Activated CD4-positive, alpha-beta T cell treated with anti-CD3 and anti-CD28 coated beads, Interleukin-2, amount 50 U/mL, for 4 hours (primary cell): ENCODE measurements around the gene CFLAR.

Source experiments
- DNase-seq, 2 experiments: peaks; one replicate each; pipeline ENCODE4 v3.0.0-alpha.2; 2020

The CFLAR gene

GRCh38 chr2:201223089-201224073 lies 107.4 kb downstream of the CFLAR start:
- DNase-seq: no peak
